Astrocyte (in vitro differentiated cells and primary cell): ENCODE data around the gene PGS1. TPM values are rescaled to one million over a fixed set of nuclear protein-coding genes. Genes with fewer than 3 reads are reported as not detected.

Experiments
- DNase-seq: peaks from one replicate; pipeline ENCODE4 v3.0.0-alpha.2; 2010; ENCODE audit warnings: low read depth
- FAIRE-seq: peaks from 2 replicates; lab custom pipeline; 2011; peaks lifted over from hg19 to GRCh38; lab: Jason Lieb, UNC
- H2AFZ ChIP-seq: 2 replicates; pipeline ENCODE4 v1.6.0; 2012; ENCODE audit warnings: low read depth, low read length, inconsistent platforms
- H3K27ac ChIP-seq: 2 replicates; pipeline ENCODE4 v1.5.1; 2011; ENCODE audit warnings: low read depth, low read length, inconsistent platforms
- H3K27me3 ChIP-seq: 2 replicates; pipeline ENCODE4 v1.6.0; 2011; ENCODE audit warnings: low read length, inconsistent platforms; ENCODE audit not compliant: insufficient read depth
- H3K36me3 ChIP-seq: 2 replicates; pipeline ENCODE4 v1.5.1; 2011; ENCODE audit warnings: low read length, inconsistent platforms; ENCODE audit not compliant: insufficient read depth
- H3K4me1 ChIP-seq: 2 replicates; pipeline ENCODE4 v1.5.1; 2011; ENCODE audit warnings: low read length, inconsistent platforms; ENCODE audit not compliant: insufficient read depth
- H3K4me2 ChIP-seq: 2 replicates; pipeline ENCODE4 v1.6.0; 2012; ENCODE audit warnings: low read length, inconsistent platforms
- H3K4me3 ChIP-seq: 2 replicates; pipeline ENCODE4 v1.5.1; 2011; ENCODE audit warnings: low read depth, mild to moderate bottlenecking, low read length, inconsistent platforms; ENCODE audit not compliant: insufficient read depth
- H3K79me2 ChIP-seq: 2 replicates; pipeline ENCODE4 v1.6.0; 2012; ENCODE audit warnings: mild to moderate bottlenecking, low read length, inconsistent platforms; ENCODE audit not compliant: insufficient read depth
- H3K9ac ChIP-seq: 2 replicates; pipeline ENCODE4 v1.6.0; 2012; ENCODE audit warnings: mild to moderate bottlenecking, low read length, inconsistent platforms
- H3K9me3 ChIP-seq: 2 replicates; pipeline ENCODE4 v1.5.1; 2012; ENCODE audit warnings: low read depth, mild to moderate bottlenecking, low read length, inconsistent platforms; ENCODE audit not compliant: insufficient read depth
- H4K20me1 ChIP-seq: 2 replicates; pipeline ENCODE4 v1.6.0; 2012; ENCODE audit warnings: low read length, inconsistent platforms; ENCODE audit not compliant: insufficient read depth
- H3K27ac Mint-ChIP-seq: one replicate; pipeline ENCODE4 v1.8.0; 2021; ENCODE audit warnings: mild to moderate bottlenecking, mixed read lengths; ENCODE audit not compliant: unreplicated experiment
- H3K27me3 Mint-ChIP-seq: one replicate; pipeline ENCODE4 v1.8.0; 2021; ENCODE audit warnings: low read depth, mixed read lengths; ENCODE audit not compliant: unreplicated experiment
- H3K36me3 Mint-ChIP-seq: one replicate; pipeline ENCODE4 v1.8.0; 2021; ENCODE audit warnings: low read depth, mixed read lengths; ENCODE audit not compliant: unreplicated experiment
- H3K4me1 Mint-ChIP-seq: one replicate; pipeline ENCODE4 v1.8.0; 2021; ENCODE audit warnings: low read depth, mixed read lengths; ENCODE audit not compliant: unreplicated experiment
- H3K4me3 Mint-ChIP-seq: one replicate; pipeline ENCODE4 v1.8.0; 2021; ENCODE audit warnings: mild to moderate bottlenecking, moderate library complexity, mixed read lengths; ENCODE audit not compliant: unreplicated experiment
- H3K9me3 Mint-ChIP-seq: one replicate; pipeline ENCODE4 v1.8.0; 2021; ENCODE audit warnings: mild to moderate bottlenecking, mixed read lengths; ENCODE audit not compliant: unreplicated experiment
- CTCF ChIP-seq: IDR thresholded peaks from 2 replicates; pipeline ENCODE4 v1.5.1; 2011; ENCODE audit warnings: low read depth, mild to moderate bottlenecking, inconsistent platforms, low read length, moderate library complexity; ENCODE audit not compliant: insufficient read depth
- EZH2 ChIP-seq: IDR thresholded peaks from 2 replicates; pipeline ENCODE4 v1.6.1; 2012; ENCODE audit warnings: mild to moderate bottlenecking, low read length, inconsistent platforms; ENCODE audit not compliant: insufficient read depth
- total RNA-seq: library from RNA; stranded (reverse); gene quantifications from 2 replicates; pipeline ENCODE4 v1.2.1, GENCODE V29; 2021

PGS1 gene
- total RNA-seq, 1 donor from 2014 or later = 32.0 TPM

GRCh38 chr17:78357672-78358537 lies 20.5 kb upstream of the PGS1 start:
- Histone ChIP-seq H4K20me1 (peaks cover 42% of the 10 kb centered on the region), H3K4me1 (peaks cover 45% of the 10 kb centered on the region), H3K4me2 (peak overlapping the region; percentile 94), H3K79me2 (peaks cover 38% of the 10 kb centered on the region), H3K27me3 (no peaks in the 10 kb centered on the region), H3K9ac (peak overlapping the region; percentile 93), H3K9me3 (no peaks in the 10 kb centered on the region), H3K36me3 (peaks cover 5% of the 10 kb centered on the region), H3K4me3 (peak overlapping the region; percentile 80), H3K27ac (peak overlapping the region; percentile 80), H2AFZ (no peak overlapping the region)
- Mint-ChIP-seq H3K4me3 (peak overlapping the region; percentile 87), H3K27ac (peak overlapping the region; percentile 83), H3K27me3 (peaks cover 5% of the 10 kb centered on the region), H3K9me3 (no peaks in the 10 kb centered on the region), H3K4me1 (peaks cover 28% of the 10 kb centered on the region), H3K36me3 (no peaks in the 10 kb centered on the region)
- no peak for FAIRE-seq
- no peak for DNase-seq
- TF ChIP-seq EZH2 (no peak), CTCF (no peak)

GRCh38 chr17:78358538-78359320 lies 19.7 kb upstream of the PGS1 start:
- no peak overlapping the region for H2AFZ ChIP-seq
- H3K9me3 ChIP-seq = no peaks in the 10 kb centered on the region
- peaks cover 5% of the 10 kb centered on the region for H3K36me3 ChIP-seq
- H3K27ac ChIP-seq = peak overlapping the region; percentile 84
- peak overlapping the region; percentile 94 for H3K4me2 ChIP-seq
- H3K4me1 Mint-ChIP-seq = peaks cover 24% of the 10 kb centered on the region
- peaks cover 38% of the 10 kb centered on the region for H3K79me2 ChIP-seq
- no peaks in the 10 kb centered on the region for H3K27me3 ChIP-seq
- TF ChIP-seq CTCF (no peak), EZH2 (no peak)
- H3K4me3 ChIP-seq = peak overlapping the region; percentile 80
- H3K9ac ChIP-seq = peak overlapping the region; percentile 93
- DNase-seq (peak; percentile 61), FAIRE-seq (no peak)
- peaks cover 42% of the 10 kb centered on the region for H4K20me1 ChIP-seq
- H3K9me3 Mint-ChIP-seq = no peaks in the 10 kb centered on the region
- H3K4me1 ChIP-seq = peaks cover 39% of the 10 kb centered on the region
- no peaks in the 10 kb centered on the region for H3K36me3 Mint-ChIP-seq
- H3K27me3 Mint-ChIP-seq = peaks cover 5% of the 10 kb centered on the region
- H3K4me3 Mint-ChIP-seq = peak overlapping the region; percentile 87
- H3K27ac Mint-ChIP-seq = peak overlapping the region; percentile 83
